HG03060 (cell line): ENCODE data around the gene NUP98.
"Not testable (repeated sequence)": the region's sequence is repeated elsewhere in the genome, so short reads cannot be mapped to it uniquely, and the experiment has no call there.

Experiments
- ATAC-seq: cut with Tn5 transposase; IDR thresholded peaks from one replicate; pipeline ENCODE4 v1.9.1; 2021; ENCODE audit warnings: low read depth, moderate number of reproducible peaks; ENCODE audit not compliant: unreplicated experiment

NUP98 gene

GRCh38 chr11:3802011-3802790, 4.8 kb upstream of the NUP98 start:
- ATAC-seq, result no peak

GRCh38 chr11:3799873-3800272, 2.5 kb upstream of the NUP98 start:
- no peak for ATAC-seq

- ATAC-seq, result no peak
These were observed 1.8 kb upstream of the NUP98 start for GRCh38 chr11:3799143-3799542.

- peak; percentile 2 for ATAC-seq
These were observed 489 bp downstream of the NUP98 start for GRCh38 chr11:3796801-3797328.

GRCh38 chr11:3796346-3796745, 1.0 kb downstream of the NUP98 start:
- ATAC-seq, result no peak

- no peak for ATAC-seq
These were observed 1.4 kb downstream of the NUP98 start for GRCh38 chr11:3796002-3796311.

GRCh38 chr11:3795131-3796001, 2.0 kb downstream of the NUP98 start:
- no peak for ATAC-seq

- not testable (repeated sequence) for ATAC-seq
These were observed 3.0 kb downstream of the NUP98 start for GRCh38 chr11:3794387-3794786.

- no peak for ATAC-seq
These were observed 10.4 kb downstream of the NUP98 start for GRCh38 chr11:3786781-3787428.

- no peak for ATAC-seq
These were observed 13.7 kb downstream of the NUP98 start for GRCh38 chr11:3783611-3784010.

GRCh38 chr11:3782963-3783362, 14.4 kb downstream of the NUP98 start:
- no peak for ATAC-seq

- no peak for ATAC-seq
These were observed 15.9 kb downstream of the NUP98 start for GRCh38 chr11:3781423-3781822.

- ATAC-seq, result no peak
These were observed 21.5 kb downstream of the NUP98 start for GRCh38 chr11:3775736-3776406.

GRCh38 chr11:3773180-3773579, 24.2 kb downstream of the NUP98 start:
- no peak for ATAC-seq

GRCh38 chr11:3767536-3767935, 29.8 kb downstream of the NUP98 start:
- no peak for ATAC-seq

GRCh38 chr11:3766836-3767235, 30.5 kb downstream of the NUP98 start:
- ATAC-seq, result not testable (repeated sequence)

- no peak for ATAC-seq
These were observed 33.1 kb downstream of the NUP98 start for GRCh38 chr11:3764266-3764665.

- ATAC-seq, result no peak
These were observed 42.2 kb downstream of the NUP98 start for GRCh38 chr11:3755151-3755550.

GRCh38 chr11:3753110-3753509, 44.2 kb downstream of the NUP98 start:
- no peak for ATAC-seq

GRCh38 chr11:3747704-3748103, 49.6 kb downstream of the NUP98 start:
- ATAC-seq, result no peak

GRCh38 chr11:3745161-3745560, 52.2 kb downstream of the NUP98 start:
- no peak for ATAC-seq
